ENCODE results near the gene FCAR. TPM values are rescaled to one million over a fixed set of nuclear protein-coding genes. Genes with fewer than 3 reads are reported as not detected.
"Not testable (repeated sequence)": the region's sequence is repeated elsewhere in the genome, so short reads cannot be mapped to it uniquely, and the experiment has no call there.

FCAR gene
- polyA plus RNA-seq, 1 of the 3 experiments (the other 2 are of a cell fraction): not detected

GRCh38 chr19:54937926-54938325 lies 63.9 kb downstream of the FCAR start:
- H3K79me2 ChIP-seq (ENCODE audit: insufficient read depth): no peaks in the 10 kb centered on the region
- H3K27me3 ChIP-seq (ENCODE audit: insufficient read depth): peaks cover 91% of the 10 kb centered on the region
- 6% methylated on average over 7 of the region's 9 CpGs for WGBS (ENCODE audit: low lambda C conversion rate)
- ChIA-PET POLR2A (interaction anchor here (0.7 kb wide), 1 partner anchor 547 kb away, joined by 3 read pairs; no protein-coding TSS in a partner anchor), CTCF (no interaction called here)
- no peak overlapping the region for H3K4me3 ChIP-seq (ENCODE audit: low read depth in 2 of 2, low read length in 1 of 2)
- H3K9me2 ChIP-seq: no peaks in the 10 kb centered on the region
- H4K20me1 ChIP-seq (ENCODE audit: insufficient read depth): no peaks in the 10 kb centered on the region
- H3K4me1 ChIP-seq (ENCODE audit: control insufficient read depth in 1 of 2, insufficient read depth in 2 of 2, low read depth in 1 of 2, low read length in 1 of 2): no peaks in the 10 kb centered on the region
- H3F3A ChIP-seq (replicated peaks; ENCODE audit: insufficient read depth): no peaks in the 10 kb centered on the region
- no peak overlapping the region for H3K4me2 ChIP-seq
- H3K27ac ChIP-seq (ENCODE audit: low read depth in 2 of 2, low read length in 1 of 2): no peak overlapping the region
- DNase-seq: no peak
- TF ChIP-seq, protein P1, sequence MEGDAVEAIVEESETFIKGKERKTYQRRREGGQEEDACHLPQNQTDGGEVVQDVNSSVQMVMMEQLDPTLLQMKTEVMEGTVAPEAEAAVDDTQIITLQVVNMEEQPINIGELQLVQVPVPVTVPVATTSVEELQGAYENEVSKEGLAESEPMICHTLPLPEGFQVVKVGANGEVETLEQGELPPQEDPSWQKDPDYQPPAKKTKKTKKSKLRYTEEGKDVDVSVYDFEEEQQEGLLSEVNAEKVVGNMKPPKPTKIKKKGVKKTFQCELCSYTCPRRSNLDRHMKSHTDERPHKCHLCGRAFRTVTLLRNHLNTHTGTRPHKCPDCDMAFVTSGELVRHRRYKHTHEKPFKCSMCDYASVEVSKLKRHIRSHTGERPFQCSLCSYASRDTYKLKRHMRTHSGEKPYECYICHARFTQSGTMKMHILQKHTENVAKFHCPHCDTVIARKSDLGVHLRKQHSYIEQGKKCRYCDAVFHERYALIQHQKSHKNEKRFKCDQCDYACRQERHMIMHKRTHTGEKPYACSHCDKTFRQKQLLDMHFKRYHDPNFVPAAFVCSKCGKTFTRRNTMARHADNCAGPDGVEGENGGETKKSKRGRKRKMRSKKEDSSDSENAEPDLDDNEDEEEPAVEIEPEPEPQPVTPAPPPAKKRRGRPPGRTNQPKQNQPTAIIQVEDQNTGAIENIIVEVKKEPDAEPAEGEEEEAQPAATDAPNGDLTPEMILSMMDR (IDR thresholded peaks at IDR 0.05): no peak
- no peaks in the 10 kb centered on the region for H3K36me3 ChIP-seq (replicated peaks in 1 of 2; ENCODE audit: control insufficient read depth in 1 of 2, insufficient read depth in 2 of 2, low read length in 1 of 2)
- H3K9me3 ChIP-seq: no peaks in the 10 kb centered on the region
- no peak overlapping the region for H2AFZ ChIP-seq (ENCODE audit: low read depth)
- H3K9ac ChIP-seq: no peak overlapping the region

DNA sequence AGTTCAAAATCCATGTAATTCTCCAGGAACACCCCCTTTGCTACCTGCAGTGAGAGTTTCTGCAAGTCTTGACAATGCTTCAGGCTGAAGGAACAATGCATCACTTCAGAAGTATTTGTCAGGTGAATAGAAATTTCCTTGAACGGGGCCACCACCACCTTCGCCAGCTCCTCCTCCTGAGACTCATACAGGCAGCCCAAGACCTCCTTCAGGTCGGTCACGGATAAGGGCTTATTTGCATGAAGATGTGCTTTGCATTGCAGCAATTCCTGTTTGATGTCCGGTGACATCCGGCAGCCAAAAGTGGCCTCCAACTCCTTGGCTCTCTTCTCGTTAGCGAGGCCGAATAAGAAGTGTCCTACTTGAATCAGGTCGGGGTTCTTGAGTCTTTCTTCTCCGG lies 64.9 kb downstream of the FCAR start:
- CTCF ChIA-PET: interaction anchor here (0.6 kb wide), 1 partner anchor 9 kb away, joined by 3 read pairs; no protein-coding TSS in a partner anchor

GRCh38 chr19:54939538-54939937 lies 65.5 kb downstream of the FCAR start:
- POLR2A ChIA-PET; H3F3A ChIP-seq (replicated peaks; ENCODE audit: insufficient read depth); H3K79me2 ChIP-seq (ENCODE audit: insufficient read depth); H3K27ac ChIP-seq (ENCODE audit: low read depth in 2 of 2, low read length in 1 of 2); H4K20me1 ChIP-seq (ENCODE audit: insufficient read depth); DNase-seq; H3K4me2 ChIP-seq; H3K4me1 ChIP-seq (ENCODE audit: control insufficient read depth in 1 of 2, insufficient read depth in 2 of 2, low read depth in 1 of 2, low read length in 1 of 2); CTCF ChIA-PET; H3K9me2 ChIP-seq; H3K4me3 ChIP-seq (ENCODE audit: low read depth in 2 of 2, low read length in 1 of 2); H3K9ac ChIP-seq; H2AFZ ChIP-seq (ENCODE audit: low read depth); H3K9me3 ChIP-seq; H3K36me3 ChIP-seq (replicated peaks in 1 of 2; ENCODE audit: control insufficient read depth in 1 of 2, insufficient read depth in 2 of 2, low read length in 1 of 2): not testable (repeated sequence)
- 40% methylated on average over 1 of the region's 28 CpGs for WGBS (ENCODE audit: low lambda C conversion rate)
- H3K27me3 ChIP-seq (ENCODE audit: insufficient read depth): peaks cover 86% of the 10 kb centered on the region

More for the DNA sequence above, 64.9 kb downstream of the FCAR start:
- TF ChIP-seq MAX (IDR thresholded peaks at IDR 0.05; ENCODE audit: low read depth) (no peak), YY1 (IDR thresholded peaks at IDR 0.05; ENCODE audit: low read depth) (no peak), SMC3 (IDR thresholded peaks at IDR 0.05; ENCODE audit: low read depth, low read length) (no peak), MEF2A (IDR thresholded peaks at IDR 0.05; ENCODE audit: borderline replicate concordance, low read depth) (no peak), GABPA (IDR thresholded peaks at IDR 0.05; ENCODE audit: low read depth) (no peak), NFIC (IDR thresholded peaks at IDR 0.05; ENCODE audit: borderline replicate concordance) (no peak)
- TF ChIP-seq, protein P2, sequence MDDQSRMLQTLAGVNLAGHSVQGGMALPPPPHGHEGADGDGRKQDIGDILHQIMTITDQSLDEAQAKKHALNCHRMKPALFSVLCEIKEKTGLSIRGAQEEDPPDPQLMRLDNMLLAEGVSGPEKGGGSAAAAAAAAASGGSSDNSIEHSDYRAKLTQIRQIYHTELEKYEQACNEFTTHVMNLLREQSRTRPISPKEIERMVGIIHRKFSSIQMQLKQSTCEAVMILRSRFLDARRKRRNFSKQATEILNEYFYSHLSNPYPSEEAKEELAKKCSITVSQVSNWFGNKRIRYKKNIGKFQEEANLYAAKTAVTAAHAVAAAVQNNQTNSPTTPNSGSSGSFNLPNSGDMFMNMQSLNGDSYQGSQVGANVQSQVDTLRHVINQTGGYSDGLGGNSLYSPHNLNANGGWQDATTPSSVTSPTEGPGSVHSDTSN (IDR thresholded peaks at IDR 0.05): no peak
- POLR2A ChIA-PET: no interaction called here
- Histone ChIP-seq H3K36me3 (replicated peaks in 1 of 2; ENCODE audit: control insufficient read depth in 1 of 2, insufficient read depth in 2 of 2, low read length in 1 of 2) (no peaks in the 10 kb centered on the region), H4K20me1 (ENCODE audit: insufficient read depth) (no peaks in the 10 kb centered on the region), H3K9ac (no peak overlapping the region), H3K4me1 (ENCODE audit: control insufficient read depth in 1 of 2, insufficient read depth in 2 of 2, low read depth in 1 of 2, low read length in 1 of 2) (no peaks in the 10 kb centered on the region), H3K79me2 (ENCODE audit: insufficient read depth) (no peaks in the 10 kb centered on the region), H3K4me2 (no peak overlapping the region), H3F3A (replicated peaks; ENCODE audit: insufficient read depth) (no peaks in the 10 kb centered on the region), H3K9me3 (no peaks in the 10 kb centered on the region), H3K4me3 (ENCODE audit: low read depth in 2 of 2, low read length in 1 of 2) (no peak overlapping the region), H2AFZ (ENCODE audit: low read depth) (no peak overlapping the region), H3K27me3 (ENCODE audit: insufficient read depth) (peaks cover 86% of the 10 kb centered on the region), H3K27ac (ENCODE audit: low read depth in 2 of 2, low read length in 1 of 2) (no peak overlapping the region), H3K9me2 (no peaks in the 10 kb centered on the region)
- DNase-seq: no peak
- 10% methylated on average over 10 of the region's 11 CpGs for WGBS (ENCODE audit: low lambda C conversion rate)

Small RNAs within 50 kb of the gene (small RNA-seq; reads per million reads assigned to genes)
- 0.06 to 5.7 (median 1.8) reads per million in 7 experiments for gene RNU6-222P

Other genes with a start within 250 kb of the FCAR start
- not detected in 2 replicates for gene LILRB1, start 243.8 kb upstream of the FCAR start, polyA plus RNA-seq (2012; rRNA removed)
- not detected in 2 replicates for gene LILRB4, start 211.2 kb upstream of the FCAR start, polyA plus RNA-seq (2012; rRNA removed)
- not detected in 2 replicates for gene KIR3DL3, start 149.8 kb upstream of the FCAR start, polyA plus RNA-seq (2012; rRNA removed)
- not detected in 2 replicates for gene KIR2DL3, start 135.7 kb upstream of the FCAR start, polyA plus RNA-seq (2012; rRNA removed)
- not detected in 2 replicates for gene KIR2DL1, start 104.4 kb upstream of the FCAR start, polyA plus RNA-seq (2012; rRNA removed)
- gene KIR2DL4, start 70.6 kb upstream of the FCAR start, polyA plus RNA-seq (2012; rRNA removed): not detected in 2 replicates
- not detected in 2 replicates for gene KIR3DL1, start 57.8 kb upstream of the FCAR start, polyA plus RNA-seq (2012; rRNA removed)
- not detected in 2 replicates for gene KIR2DS4, start 41.6 kb upstream of the FCAR start, polyA plus RNA-seq (2012; rRNA removed)
- gene KIR3DL2, start 23.8 kb upstream of the FCAR start, polyA plus RNA-seq (2012; rRNA removed): not detected in 2 replicates
- not detected in 2 replicates for gene NCR1, start 31.9 kb downstream of the FCAR start, polyA plus RNA-seq (2012; rRNA removed)
- gene NLRP7, start 73.3 kb downstream of the FCAR start, polyA plus RNA-seq (2012; rRNA removed): not detected in 2 replicates
- 0.08 and 0.15 TPM in 2 replicates for gene NLRP2, start 92.1 kb downstream of the FCAR start, polyA plus RNA-seq (2012; rRNA removed)
- 0.12 and 0.24 TPM in 2 replicates for gene GP6, start 164.0 kb downstream of the FCAR start, polyA plus RNA-seq (2012; rRNA removed)
- gene RDH13, start 188.9 kb downstream of the FCAR start, polyA plus RNA-seq (2012; rRNA removed): 8.9 and 9.6 TPM in 2 replicates
- gene EPS8L1, start 201.6 kb downstream of the FCAR start, polyA plus RNA-seq (2012; rRNA removed): 9.6 and 12.9 TPM in 2 replicates
- 83.9 and 87.3 TPM in 2 replicates for gene PPP1R12C, start 243.4 kb downstream of the FCAR start, polyA plus RNA-seq (2012; rRNA removed)